Right atrium auricular region (tissue), 2 donors: Measurements from ENCODE around the gene SAMD4A. TPM values are rescaled to one million over a fixed set of nuclear protein-coding genes. Genes with fewer than 3 reads are reported as not detected.

Source experiments
- DNase-seq: peaks from one replicate; pipeline ENCODE4 v3.0.0-alpha.2; 2019; ENCODE audit warnings: low spot score
- H3K27ac ChIP-seq, 2 donors: fragments of 200-600 bp; sonication (generic); 1 replicate in 1 of 2; 2 replicates in 1 of 2; pipeline ENCODE4 v1.5.1; 2016 to 2019
- H3K27me3 ChIP-seq, 2 donors: fragments of 200-600 bp; sonication (generic); one replicate each; pipeline versions ENCODE4 v1.5.1 to v1.6.0; 2017 to 2019
- H3K36me3 ChIP-seq: fragments of 200-600 bp; sonication (generic); one replicate; pipeline ENCODE4 v1.5.1; 2016
- H3K4me1 ChIP-seq, 2 donors: fragments of 200-600 bp; sonication (generic); one replicate each; pipeline versions ENCODE4 v1.5.1 to v1.6.0; 2017 to 2019
- H3K4me3 ChIP-seq, 2 donors: fragments of 200-600 bp; sonication (generic); 1 replicate in 1 of 2; 2 replicates in 1 of 2; pipeline ENCODE4 v1.5.1; 2017 to 2019; ENCODE audit warnings: mild to moderate bottlenecking in 1 of 2, moderate library complexity in 1 of 2
- H3K9me3 ChIP-seq, 2 donors: fragments of 200-600 bp; sonication (generic); one replicate each; pipeline ENCODE4 v1.5.1; 2019
- CTCF ChIP-seq, 2 donors: fragments of 200-600 bp; sonication (generic); IDR thresholded peaks; one replicate each; pipeline ENCODE4 v1.5.1; 2019; ENCODE audit warnings: antibody characterized with exemption in 2 of 2
- total RNA-seq, 2 donors: library from RNA; depleted of rRNA; stranded (reverse); fragments of >200 nt; gene quantifications; one replicate each; pipeline ENCODE4 v1.1.0, GENCODE V29; 2016

Gene SAMD4A
- total RNA-seq, 2 donors from 2014 or later, result 74.5 to 102 TPM

GRCh38 chr14:54693761-54694160, 126.8 kb downstream of the SAMD4A start:
- peaks cover 0 to 56% of the 10 kb centered on the region in 2 donors for H3K4me1 ChIP-seq
- TF ChIP-seq CTCF (IDR thresholded peaks at IDR 0.05), result no peak
- no peak overlapping the region for H3K4me3 ChIP-seq
- H3K36me3 ChIP-seq, result no peaks in the 10 kb centered on the region
- no peaks in the 10 kb centered on the region for H3K27me3 ChIP-seq
- DNase-seq, result peak; percentile 53
- H3K9me3 ChIP-seq, result no peaks in the 10 kb centered on the region
- peak overlapping the region; percentile 86 to 97 for H3K27ac ChIP-seq

- TF ChIP-seq CTCF (IDR thresholded peaks at IDR 0.05), result no peak
- DNase-seq, result peak; percentile 50
- peak overlapping the region; percentile 86 to 97 for H3K27ac ChIP-seq
- H3K9me3 ChIP-seq, result no peaks in the 10 kb centered on the region
- peaks cover 0 to 66% of the 10 kb centered on the region in 2 donors for H3K4me1 ChIP-seq
- no peak overlapping the region for H3K4me3 ChIP-seq
- no peaks in the 10 kb centered on the region for H3K27me3 ChIP-seq
- no peaks in the 10 kb centered on the region for H3K36me3 ChIP-seq
Measured at GRCh38 chr14:54695196-54695595, 128.3 kb downstream of the SAMD4A start.

- no peaks in the 10 kb centered on the region for H3K27me3 ChIP-seq
- H3K27ac ChIP-seq, result peak overlapping the region; percentile 86 to 97
- peaks cover 0 to 56% of the 10 kb centered on the region in 2 donors for H3K4me1 ChIP-seq
- TF ChIP-seq CTCF (IDR thresholded peaks at IDR 0.05), result no peak
- H3K36me3 ChIP-seq, result no peaks in the 10 kb centered on the region
- peak; percentile 58 for DNase-seq
- no peak overlapping the region for H3K4me3 ChIP-seq
- no peaks in the 10 kb centered on the region for H3K9me3 ChIP-seq
Measured at GRCh38 chr14:54697001-54697400, 130.1 kb downstream of the SAMD4A start.

- TF ChIP-seq CTCF (IDR thresholded peaks at IDR 0.05), result no peak
- Histone ChIP-seq H3K36me3 (peaks cover 7% of the 10 kb centered on the region), H3K9me3 (no peaks in the 10 kb centered on the region), H3K27me3 (no peaks in the 10 kb centered on the region), H3K4me1 (peaks cover 0 to 49% of the 10 kb centered on the region in 2 donors), H3K27ac (peak overlapping the region; percentile 86 to 97), H3K4me3 (no peak overlapping the region)
- DNase-seq, result no peak
Measured at GRCh38 chr14:54697803-54698202, 130.9 kb downstream of the SAMD4A start.

GRCh38 chr14:54698501-54698900, 131.6 kb downstream of the SAMD4A start:
- peak overlapping the region; percentile 86 to 97 for H3K27ac ChIP-seq
- H3K36me3 ChIP-seq, result peaks cover 7% of the 10 kb centered on the region
- DNase-seq, result no peak
- no peaks in the 10 kb centered on the region for H3K27me3 ChIP-seq
- H3K4me3 ChIP-seq, result no peak overlapping the region
- peaks cover 0 to 52% of the 10 kb centered on the region in 2 donors for H3K4me1 ChIP-seq
- TF ChIP-seq CTCF (IDR thresholded peaks at IDR 0.05), result no peak
- no peaks in the 10 kb centered on the region for H3K9me3 ChIP-seq

GRCh38 chr14:54698966-54699530, 132.1 kb downstream of the SAMD4A start:
- Histone ChIP-seq H3K4me3 (no peak overlapping the region), H3K27ac (peak overlapping the region; percentile 86 to 97), H3K4me1 (peaks cover 0 to 55% of the 10 kb centered on the region in 2 donors), H3K36me3 (peaks cover 7% of the 10 kb centered on the region), H3K27me3 (no peaks in the 10 kb centered on the region), H3K9me3 (no peaks in the 10 kb centered on the region)
- TF ChIP-seq CTCF (IDR thresholded peaks at IDR 0.05), result no peak
- DNase-seq, result no peak
